NCI-H226 (cell line): Measurements from ENCODE around the gene TXNIP.

ENCODE experiments used
- DNase-seq: peaks from one replicate; pipeline ENCODE4 v3.0.0-alpha.2; 2015

TXNIP gene

DNA sequence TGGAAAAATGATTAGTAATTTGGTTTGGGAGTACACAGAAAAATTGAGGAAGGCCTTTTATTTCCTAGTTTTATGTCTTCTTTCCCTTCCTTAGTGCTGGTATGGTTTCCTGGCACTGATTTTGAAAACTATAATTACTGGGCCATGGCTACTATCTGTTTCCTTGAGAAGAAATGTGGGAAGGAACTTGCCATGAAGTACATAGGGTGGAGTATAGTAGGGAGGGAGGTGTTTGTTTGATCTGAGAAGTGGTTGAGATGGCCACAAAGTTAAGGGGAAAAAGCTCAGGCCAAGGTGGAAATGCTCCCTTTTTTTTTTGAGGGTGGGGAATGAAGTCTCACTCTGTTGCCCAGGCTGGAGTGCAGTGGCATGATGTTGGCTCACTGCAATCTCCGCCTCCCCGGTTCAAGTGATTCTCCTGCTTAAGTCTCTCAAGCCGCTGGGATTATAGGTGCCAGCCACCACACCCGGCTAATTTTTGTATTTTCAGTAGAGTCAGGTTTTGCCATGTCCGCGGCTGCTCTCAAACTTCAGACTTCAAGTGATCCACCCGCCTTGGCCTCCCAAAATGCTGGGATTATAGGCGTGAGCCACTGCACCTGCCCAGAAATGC is 13.9 kb upstream of the TXNIP start:
- no peak for DNase-seq

- no peak for DNase-seq
Measured at GRCh38 chr1:146007489-146008133, 11.2 kb upstream of the TXNIP start.

DNA sequence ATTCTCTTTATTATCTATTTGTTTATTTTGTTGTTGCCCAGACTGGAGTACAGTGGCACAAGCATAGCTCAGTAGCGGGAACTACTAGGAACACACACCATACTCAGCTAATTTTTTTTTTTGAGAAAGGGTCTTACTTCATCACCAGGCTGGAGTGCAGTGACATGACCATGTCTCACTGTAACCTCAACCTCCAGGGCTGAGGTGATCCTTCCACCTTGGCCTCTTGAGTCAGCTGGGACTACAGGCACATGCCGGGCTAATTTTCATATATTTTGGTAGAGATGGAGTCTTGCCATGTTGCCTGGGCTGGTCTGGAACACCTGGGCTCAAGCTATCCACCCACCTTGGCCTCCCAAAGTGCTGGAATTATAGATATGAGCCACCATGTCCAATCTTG is 5.3 kb upstream of the TXNIP start:
- no peak for DNase-seq

- DNase-seq = no peak
Measured at GRCh38 chr1:145999321-146000024, 3.1 kb upstream of the TXNIP start.

- DNase-seq = no peak
Measured at GRCh38 chr1:145997718-145998023, 1.3 kb upstream of the TXNIP start.

GRCh38 chr1:145997016-145997717 is 788 bp upstream of the TXNIP start:
- no peak for DNase-seq

DNA sequence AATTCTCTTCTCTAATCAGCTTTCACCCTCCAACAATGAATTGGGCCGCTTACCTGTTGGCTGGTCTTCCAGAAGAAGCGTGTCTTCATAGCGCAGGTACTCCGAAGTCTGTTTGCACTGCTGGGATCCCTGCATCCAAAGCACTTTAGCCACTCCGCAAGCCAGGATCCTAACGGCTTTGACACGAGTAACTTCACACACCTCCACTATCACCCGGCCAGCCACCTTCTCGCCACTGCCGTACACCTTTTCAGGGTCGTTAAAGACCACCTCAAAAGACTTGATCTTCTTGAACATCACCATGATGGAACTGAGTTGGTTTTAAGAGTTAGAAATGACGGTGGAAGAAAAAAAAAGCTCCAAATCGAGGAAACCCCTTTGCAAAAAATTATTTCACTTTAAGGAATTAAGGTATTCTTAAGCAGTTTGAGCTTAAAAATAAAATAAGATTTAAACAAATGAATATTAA is 381 bp downstream of the TXNIP start:
- DNase-seq = no peak

DNA sequence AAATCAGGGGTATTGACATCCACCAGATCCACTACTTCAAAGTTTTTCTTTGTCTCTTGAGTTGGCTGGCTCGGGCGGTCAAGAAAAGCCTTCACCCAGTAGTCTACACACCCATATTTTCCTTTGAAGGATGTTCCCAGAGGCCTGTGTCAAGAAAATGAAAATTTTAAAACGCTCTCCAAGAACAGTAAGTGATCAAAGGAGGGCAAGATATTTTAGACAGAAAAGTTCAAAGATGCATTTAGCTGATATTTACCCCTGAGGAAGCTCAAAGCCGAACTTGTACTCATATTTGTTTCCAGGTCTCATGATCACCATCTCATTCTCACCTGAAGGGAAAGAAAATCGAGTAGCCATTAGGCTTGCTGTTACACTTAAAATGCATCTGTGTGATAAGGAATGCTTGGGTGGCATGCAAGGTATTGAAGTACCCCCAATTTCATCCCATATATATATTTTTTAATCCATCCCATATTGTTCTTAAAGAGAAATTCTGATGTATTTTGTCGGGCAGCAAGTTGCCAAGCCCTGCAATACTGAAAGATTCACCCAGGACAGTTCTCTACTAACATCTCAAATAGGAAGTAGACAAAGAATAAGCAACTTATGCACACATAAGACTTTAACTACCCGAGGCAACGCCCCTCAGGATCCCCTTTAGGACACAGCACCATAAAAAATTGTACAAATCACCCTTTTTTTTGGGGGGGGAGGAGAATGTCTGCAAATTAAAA is 1.1 kb downstream of the TXNIP start:
- DNase-seq = no peak

DNA sequence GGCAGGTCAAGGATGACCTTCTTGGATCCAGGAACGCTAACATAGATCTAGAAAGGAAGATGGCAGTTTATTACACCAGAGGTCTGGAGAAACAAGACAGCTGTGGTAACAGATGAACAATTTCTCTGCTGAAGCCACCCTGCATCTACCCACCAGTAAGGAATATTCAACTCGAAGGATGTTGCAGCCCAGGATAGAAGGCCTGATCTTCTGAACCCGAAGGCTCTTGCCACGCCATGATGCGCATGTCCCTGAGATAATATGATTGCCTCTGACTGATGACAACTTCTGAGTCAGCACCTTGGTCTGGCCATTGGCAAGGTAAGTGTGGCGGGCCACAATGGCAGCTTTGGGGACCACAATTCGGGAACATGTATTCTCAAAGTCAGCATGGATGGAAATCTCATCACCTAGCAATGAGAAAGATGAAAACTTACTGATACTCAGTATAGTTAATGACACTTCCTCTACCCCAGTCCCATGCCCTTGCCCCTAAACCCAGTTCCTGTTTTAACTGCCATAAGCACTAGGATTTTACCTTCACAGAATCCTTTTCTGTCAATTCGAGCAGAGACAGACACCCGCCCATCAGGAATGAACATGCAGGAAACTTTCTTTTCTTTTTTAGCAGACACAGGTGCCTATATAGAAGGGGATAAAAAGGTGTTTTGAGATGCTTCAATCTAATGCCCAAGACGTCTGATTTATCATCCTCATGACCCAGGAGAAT is 1.8 kb downstream of the TXNIP start:
- no peak for DNase-seq

DNA sequence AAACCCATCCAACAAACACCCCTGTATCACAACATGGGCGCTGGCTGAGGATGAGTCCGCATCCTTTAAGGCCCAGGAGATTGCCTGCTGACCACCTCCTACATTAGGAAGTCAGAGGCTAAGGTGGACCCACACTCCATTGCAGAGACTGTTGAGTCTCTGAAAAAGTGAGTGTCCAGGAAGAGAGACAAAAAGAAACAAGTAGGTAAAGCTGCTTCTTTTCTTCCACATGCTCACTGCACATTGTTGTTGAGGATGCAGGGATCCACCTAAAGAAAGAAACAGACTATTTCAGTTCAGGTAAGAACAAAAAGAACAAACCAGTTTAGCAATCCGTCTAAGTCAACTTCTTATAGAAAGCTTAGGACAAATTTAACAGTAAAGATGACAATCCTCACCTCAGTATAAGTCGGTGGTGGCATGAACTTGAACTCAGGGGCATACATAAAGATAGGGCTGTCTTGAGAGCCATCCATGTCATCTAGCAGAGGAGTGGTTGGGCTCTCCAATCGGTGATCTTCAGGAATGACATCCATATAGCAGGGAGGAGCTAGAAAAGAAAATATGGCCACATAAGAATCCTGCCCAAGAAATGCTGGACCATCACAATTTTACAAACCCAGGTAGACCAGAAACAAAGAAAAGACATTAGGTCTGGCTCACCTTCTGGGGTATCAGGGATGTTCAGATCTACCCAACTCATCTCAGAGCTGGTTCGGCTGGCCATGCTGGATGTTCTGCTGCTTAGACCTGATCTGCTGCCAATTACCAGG is 2.6 kb downstream of the TXNIP start:
- DNase-seq = no peak

GRCh38 chr1:145992958-145993617 is 3.3 kb downstream of the TXNIP start:
- DNase-seq = no peak

- no peak for DNase-seq
Measured at GRCh38 chr1:145992502-145992936, 3.9 kb downstream of the TXNIP start.

- DNase-seq = no peak
Measured at GRCh38 chr1:145991735-145992412, 4.5 kb downstream of the TXNIP start.

DNA sequence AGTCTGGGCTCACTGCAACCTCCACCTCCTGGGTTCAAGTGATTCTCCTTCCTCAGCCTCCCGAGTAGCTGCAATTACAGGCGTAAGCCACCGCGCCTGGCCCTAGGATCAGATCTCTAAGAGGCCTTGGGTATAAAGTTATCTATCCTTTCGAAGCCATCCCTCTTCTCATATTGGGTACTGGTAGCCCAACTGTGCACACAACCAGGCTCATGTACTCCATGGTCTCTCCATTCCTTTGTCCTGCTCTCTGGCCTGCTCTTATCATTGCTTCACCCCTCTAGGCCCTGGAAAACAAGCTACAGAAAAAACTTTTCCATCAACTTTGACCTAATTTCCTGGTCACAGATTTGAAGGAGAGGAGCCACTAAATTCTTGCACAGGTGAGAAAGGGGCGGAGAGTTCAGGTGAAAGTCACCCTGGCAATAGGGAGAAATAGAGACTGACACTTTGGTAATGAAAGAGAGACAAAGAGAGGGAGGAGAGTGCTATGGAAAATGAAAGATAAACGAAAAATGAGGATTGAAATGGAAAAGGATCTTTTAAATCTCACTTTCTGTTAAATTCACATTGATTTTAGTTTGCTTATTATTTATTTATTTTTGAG is 6.0 kb downstream of the TXNIP start:
- DNase-seq = no peak

DNA sequence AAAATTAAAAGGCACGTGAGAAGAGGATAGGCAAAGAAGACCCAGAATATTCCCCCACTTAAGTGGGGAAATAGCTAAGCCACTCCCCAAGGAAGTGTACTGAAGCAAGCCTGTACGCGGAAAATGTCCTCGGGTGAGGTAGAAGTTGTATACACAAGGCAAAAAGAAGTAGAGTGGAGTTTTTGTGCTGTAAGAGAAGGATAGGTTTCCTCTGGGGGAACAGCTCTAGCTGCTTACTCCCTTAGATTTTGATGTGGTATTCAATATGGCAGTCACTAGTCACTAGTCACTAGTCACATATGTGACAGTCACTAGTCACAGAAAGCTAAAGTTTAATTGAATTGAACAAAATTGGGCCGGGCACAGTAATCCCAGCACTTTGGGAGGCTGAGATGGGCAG is 7.6 kb downstream of the TXNIP start:
- DNase-seq = no peak

DNA sequence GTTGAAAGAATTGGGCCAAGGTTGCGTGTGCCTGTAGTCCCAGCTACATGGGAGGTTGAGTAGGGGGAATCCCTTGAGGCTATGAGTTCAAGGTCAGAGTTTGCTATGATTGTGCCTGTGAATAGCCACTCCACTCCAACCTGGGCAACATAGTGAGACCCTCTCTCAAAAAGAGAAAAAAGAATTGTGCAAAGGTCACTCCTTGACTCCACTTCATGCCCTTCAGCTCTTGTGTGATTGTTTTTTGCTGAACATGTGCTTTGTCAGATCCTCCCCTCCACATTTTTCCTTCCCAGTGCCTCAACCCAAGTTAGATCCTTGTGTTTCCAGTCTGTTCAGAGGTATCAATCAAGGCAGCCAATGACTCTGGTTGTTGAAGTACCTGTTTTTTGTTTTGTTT is 8.5 kb downstream of the TXNIP start:
- DNase-seq = no peak

GRCh38 chr1:145986551-145986950 is 9.8 kb downstream of the TXNIP start:
- no peak for DNase-seq

DNA sequence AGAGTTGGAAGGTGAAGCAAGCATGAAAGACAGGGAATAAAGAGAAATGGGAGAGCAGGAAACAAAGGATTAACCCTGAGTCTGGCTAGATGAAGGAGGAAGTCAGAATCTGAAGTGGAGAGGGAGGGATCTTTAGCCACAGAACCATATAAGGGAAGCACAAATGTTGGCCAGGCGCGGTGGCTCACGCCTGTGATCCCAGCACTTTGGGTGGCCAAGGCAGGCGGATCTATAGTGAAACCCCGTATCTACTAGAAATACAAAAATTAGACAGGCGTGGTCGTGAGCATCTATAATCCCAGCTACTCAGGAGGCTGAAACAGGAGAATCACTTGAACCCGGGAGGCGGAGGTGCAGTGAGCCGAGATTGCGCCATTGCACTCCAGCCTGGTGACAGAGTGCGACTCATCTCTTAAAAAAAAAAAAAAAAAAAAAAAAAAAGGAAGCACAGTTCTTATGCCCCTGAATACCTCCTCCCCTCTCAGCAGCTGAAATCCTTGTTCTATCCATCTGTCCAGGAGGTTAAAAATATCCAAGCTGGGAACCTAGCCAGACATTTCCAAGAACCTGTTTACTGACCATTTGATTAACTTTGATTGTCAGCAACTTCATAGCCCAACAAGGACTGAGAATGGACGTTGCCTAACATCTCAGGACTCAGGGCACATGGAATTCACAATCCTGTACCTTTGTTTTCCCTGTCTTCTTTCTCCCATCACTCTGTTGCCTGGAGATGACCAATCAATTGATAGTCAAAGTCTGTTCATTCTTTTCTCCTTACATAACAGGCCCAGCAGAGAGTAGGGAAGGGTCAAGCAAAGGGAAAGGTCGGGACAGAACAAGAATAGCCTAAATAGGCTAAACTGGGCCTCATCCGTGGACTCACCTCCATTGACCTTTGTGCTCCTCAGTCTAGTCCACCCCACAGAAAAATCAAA is 10.6 kb downstream of the TXNIP start:
- peak; percentile 38 for DNase-seq

DNA sequence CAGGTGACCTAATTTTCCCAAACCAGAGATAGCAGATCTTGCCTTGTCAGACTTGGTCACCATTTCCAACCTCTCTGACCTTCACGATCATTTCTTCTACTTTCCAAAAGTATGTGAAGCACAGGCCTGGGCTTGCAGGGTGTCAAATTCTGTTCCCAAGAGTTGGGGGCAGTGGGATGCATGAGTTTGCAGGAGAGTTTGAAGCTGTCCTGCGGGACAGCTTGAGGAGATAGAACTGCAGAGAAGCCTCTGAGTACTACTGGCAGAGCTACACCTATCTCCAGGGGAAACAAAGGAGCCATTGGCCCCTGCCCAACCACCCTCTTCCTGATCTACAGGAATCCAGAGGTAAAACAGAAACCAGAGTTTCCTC is 11.3 kb downstream of the TXNIP start:
- DNase-seq = no peak
